H9 (cell line): ENCODE data around the gene CACHD1. TPM values are rescaled to one million over a fixed set of nuclear protein-coding genes. Genes with fewer than 3 reads are reported as not detected.

ENCODE experiments used
- DNase-seq: peaks from one replicate; pipeline ENCODE4 v3.0.0-alpha.2; 2017
- H2AFZ ChIP-seq: one replicate; pipeline ENCODE4 v1.6.1; 2013; ENCODE audit warnings: mild to moderate bottlenecking, low read length, control low read depth, moderate library complexity
- H2AK5ac ChIP-seq: 2 replicates; pipeline ENCODE4 v1.6.1; 2013; ENCODE audit warnings: low read length, control low read depth, mixed read lengths; ENCODE audit not compliant: insufficient read length
- H2BK120ac ChIP-seq: one replicate; pipeline ENCODE4 v1.6.1; 2013; ENCODE audit warnings: low read depth, mild to moderate bottlenecking, low read length, control low read depth, inconsistent platforms; ENCODE audit not compliant: poor library complexity, severe bottlenecking
- H2BK12ac ChIP-seq: 2 replicates; pipeline ENCODE4 v1.6.1; 2013; ENCODE audit warnings: low read length, control low read depth, mixed read lengths, low read depth; ENCODE audit not compliant: insufficient read length
- H2BK15ac ChIP-seq: 2 replicates; pipeline ENCODE4 v1.6.1; 2013; ENCODE audit warnings: low read depth, low read length, control low read depth
- H2BK20ac ChIP-seq: one replicate; pipeline ENCODE4 v1.6.1; 2013; ENCODE audit warnings: low read depth, mild to moderate bottlenecking, low read length, control low read depth, inconsistent platforms; ENCODE audit not compliant: poor library complexity, severe bottlenecking
- H2BK5ac ChIP-seq: 2 replicates; pipeline ENCODE4 v1.6.1; 2013; ENCODE audit warnings: low read length, control low read depth, mixed read lengths; ENCODE audit not compliant: insufficient read length
- H3K14ac ChIP-seq: 2 replicates; pipeline ENCODE4 v1.6.1; 2013; ENCODE audit warnings: low read length, control low read depth; ENCODE audit not compliant: insufficient read depth
- H3K18ac ChIP-seq: 2 replicates; pipeline ENCODE4 v1.6.1; 2013; ENCODE audit warnings: low read depth, mild to moderate bottlenecking, mixed read lengths, low read length, control low read depth; ENCODE audit not compliant: insufficient read length
- H3K23ac ChIP-seq: 2 replicates; pipeline ENCODE4 v1.6.1; 2013; ENCODE audit warnings: low read length, control low read depth, mixed read lengths, low read depth; ENCODE audit not compliant: insufficient read length
- H3K23me2 ChIP-seq: 2 replicates; pipeline ENCODE4 v1.6.1; 2013; ENCODE audit warnings: low read depth, mild to moderate bottlenecking, mixed read lengths, low read length, control low read depth; ENCODE audit not compliant: insufficient read length, poor library complexity, severe bottlenecking
- H3K27ac ChIP-seq: 2 replicates; pipeline ENCODE4 v1.5.1; 2013; ENCODE audit warnings: low read length, control low read depth, mixed read lengths, low read depth; ENCODE audit not compliant: insufficient read length
- H3K27me3 ChIP-seq: 2 replicates; pipeline ENCODE4 v1.6.1; 2013; ENCODE audit warnings: low read length, control low read depth, inconsistent platforms; ENCODE audit not compliant: insufficient read depth
- H3K4ac ChIP-seq: 2 replicates; pipeline ENCODE4 v1.6.1; 2013; ENCODE audit warnings: low read depth, mild to moderate bottlenecking, control low read depth, inconsistent platforms, low read length, moderate library complexity
- H3K4me1 ChIP-seq: 2 replicates; pipeline ENCODE4 v1.6.1; 2013; ENCODE audit warnings: low read length, control low read depth, inconsistent platforms; ENCODE audit not compliant: insufficient read depth
- H3K4me2 ChIP-seq: 2 replicates; pipeline ENCODE4 v1.6.1; 2013; ENCODE audit warnings: low read length, control low read depth, mixed read lengths; ENCODE audit not compliant: insufficient read length, insufficient read depth
- H3K56ac ChIP-seq: 2 replicates; pipeline ENCODE4 v1.6.1; 2013; ENCODE audit warnings: low read depth, mild to moderate bottlenecking, mixed read lengths, low read length, control low read depth; ENCODE audit not compliant: insufficient read length
- H3K79me1 ChIP-seq: 2 replicates; pipeline ENCODE4 v1.6.1; 2013; ENCODE audit warnings: low read depth, mild to moderate bottlenecking, moderate library complexity, low read length, control low read depth, inconsistent platforms; ENCODE audit not compliant: insufficient read depth, poor library complexity, severe bottlenecking
- H3K79me2 ChIP-seq: 2 replicates; pipeline ENCODE4 v1.6.1; 2013; ENCODE audit warnings: low read length, control low read depth, inconsistent platforms; ENCODE audit not compliant: insufficient read depth
- H3K9ac ChIP-seq: 2 replicates; pipeline ENCODE4 v1.6.1; 2013; ENCODE audit warnings: low read length, control low read depth, mixed read lengths; ENCODE audit not compliant: insufficient read length; ENCODE audit errors: extremely low read depth
- H3K9me3 ChIP-seq: one replicate; pipeline ENCODE4 v1.6.1; 2013; ENCODE audit warnings: low read depth, low read length, inconsistent platforms; ENCODE audit not compliant: control insufficient read depth
- H3T11ph ChIP-seq: one replicate; pipeline ENCODE4 v1.6.1; 2013; ENCODE audit warnings: mild to moderate bottlenecking, low read length, control low read depth, inconsistent platforms
- H4K20me1 ChIP-seq: one replicate; pipeline ENCODE4 v1.6.1; 2013; ENCODE audit not compliant: control insufficient read depth, insufficient read length, insufficient read depth
- H4K5ac ChIP-seq: 2 replicates; pipeline ENCODE4 v1.6.1; 2013; ENCODE audit warnings: low read depth, mild to moderate bottlenecking, mixed read lengths, low read length, control low read depth; ENCODE audit not compliant: insufficient read length
- H4K8ac ChIP-seq: replicated peaks from 2 replicates; pipeline ENCODE4 v1.6.1; 2013; ENCODE audit warnings: low read length, control low read depth, mixed read lengths, low read depth; ENCODE audit not compliant: insufficient read length
- H4K91ac ChIP-seq: 2 replicates; pipeline ENCODE4 v1.6.1; 2013; ENCODE audit warnings: low read depth, mild to moderate bottlenecking, moderate library complexity, mixed read lengths, low read length, control low read depth; ENCODE audit not compliant: insufficient read length
- H3K27ac Mint-ChIP-seq, 3 experiments: 2 replicates in 2 of 3; 3 replicates in 1 of 3; pipeline ENCODE4 v1.8.0; 2020 to 2021; ENCODE audit warnings: mixed read lengths in 3 of 3, mild to moderate bottlenecking in 1 of 3, moderate library complexity in 1 of 3
- H3K27me3 Mint-ChIP-seq: 2 replicates; pipeline ENCODE4 v1.8.0; 2021; ENCODE audit warnings: low read depth, mild to moderate bottlenecking, moderate library complexity, mixed read lengths
- H3K36me3 Mint-ChIP-seq, 3 experiments: 2 replicates in 2 of 3; 3 replicates in 1 of 3; pipeline ENCODE4 v1.8.0; 2020 to 2021; ENCODE audit warnings: low read depth in 3 of 3, mixed read lengths in 3 of 3; ENCODE audit not compliant: insufficient read depth in 1 of 3
- H3K4me1 Mint-ChIP-seq, 2 experiments: 2 replicates each; pipeline ENCODE4 v1.8.0; 2020; ENCODE audit warnings: mixed read lengths in 2 of 2
- H3K4me3 Mint-ChIP-seq, 2 experiments: 2 replicates in 1 of 2; 3 replicates in 1 of 2; pipeline ENCODE4 v1.8.0; 2020 to 2021; ENCODE audit warnings: mild to moderate bottlenecking in 2 of 2, mixed read lengths in 2 of 2, moderate library complexity in 1 of 2
- H3K9me3 Mint-ChIP-seq, 2 experiments: 2 replicates in 1 of 2; 3 replicates in 1 of 2; pipeline ENCODE4 v1.8.0; 2020; ENCODE audit warnings: mild to moderate bottlenecking in 2 of 2, mixed read lengths in 2 of 2, moderate library complexity in 1 of 2
- WGBS: extraction: QIAGEN DNeasy Blood & Tissue Kit; methylation state at CpG from one replicate; pipeline ENCODE4 v1.1.7; 2013; ENCODE audit warnings: missing lambda C conversion rate, low lambda C conversion rate, mixed read lengths; ENCODE audit not compliant: insufficient read length; ENCODE audit errors: extremely low coverage; 5-methylcytosine and 5-hydroxymethylcytosine counted together
- total RNA-seq: library from RNA; stranded (reverse); gene quantifications from 2 replicates; pipeline ENCODE4 v1.2.1, GENCODE V29; 2021
- TF ChIP-seq, protein P1 (sequence below): fragments of 200-600 bp; sonication (generic); conservative IDR thresholded peaks from 3 replicates; pipeline ENCODE4 v1.8.0; 2021; ENCODE audit warnings: antibody characterized with exemption, mild to moderate bottlenecking

The CACHD1 gene
- total RNA-seq, 1 experiment from 2014 or later = 94.2 TPM

GRCh38 chr1:64676386-64676785 lies 206.5 kb downstream of the CACHD1 start:
- Mint-ChIP-seq H3K9me3 (no peaks in the 10 kb centered on the region), H3K27ac (no peak overlapping the region; a peak in 1 of 7 replicates), H3K27me3 (no peaks in the 10 kb centered on the region), H3K4me3 (no peak overlapping the region), H3K36me3 (peaks cover 48 to 90% (median 89%) of the 10 kb centered on the region in 3 experiments; a peak in 6 of 7 replicates), H3K4me1 (no peaks in the 10 kb centered on the region)
- H3K18ac ChIP-seq = no peak overlapping the region
- no peaks in the 10 kb centered on the region for H3K4me1 ChIP-seq
- no peak overlapping the region for H3K14ac ChIP-seq
- no peaks in the 10 kb centered on the region for H3K27me3 ChIP-seq
- no peak overlapping the region for H4K5ac ChIP-seq
- no peaks in the 10 kb centered on the region for H3K79me2 ChIP-seq
- H2AFZ ChIP-seq = no peak overlapping the region
- H4K20me1 ChIP-seq = no peaks in the 10 kb centered on the region
- no peak overlapping the region for H4K8ac ChIP-seq
- H3K4ac ChIP-seq = no peak overlapping the region
- H3K23ac ChIP-seq = no peak overlapping the region
- TF ChIP-seq, protein P1, sequence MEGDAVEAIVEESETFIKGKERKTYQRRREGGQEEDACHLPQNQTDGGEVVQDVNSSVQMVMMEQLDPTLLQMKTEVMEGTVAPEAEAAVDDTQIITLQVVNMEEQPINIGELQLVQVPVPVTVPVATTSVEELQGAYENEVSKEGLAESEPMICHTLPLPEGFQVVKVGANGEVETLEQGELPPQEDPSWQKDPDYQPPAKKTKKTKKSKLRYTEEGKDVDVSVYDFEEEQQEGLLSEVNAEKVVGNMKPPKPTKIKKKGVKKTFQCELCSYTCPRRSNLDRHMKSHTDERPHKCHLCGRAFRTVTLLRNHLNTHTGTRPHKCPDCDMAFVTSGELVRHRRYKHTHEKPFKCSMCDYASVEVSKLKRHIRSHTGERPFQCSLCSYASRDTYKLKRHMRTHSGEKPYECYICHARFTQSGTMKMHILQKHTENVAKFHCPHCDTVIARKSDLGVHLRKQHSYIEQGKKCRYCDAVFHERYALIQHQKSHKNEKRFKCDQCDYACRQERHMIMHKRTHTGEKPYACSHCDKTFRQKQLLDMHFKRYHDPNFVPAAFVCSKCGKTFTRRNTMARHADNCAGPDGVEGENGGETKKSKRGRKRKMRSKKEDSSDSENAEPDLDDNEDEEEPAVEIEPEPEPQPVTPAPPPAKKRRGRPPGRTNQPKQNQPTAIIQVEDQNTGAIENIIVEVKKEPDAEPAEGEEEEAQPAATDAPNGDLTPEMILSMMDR = no peak
- no peak overlapping the region for H2BK20ac ChIP-seq
- no peak overlapping the region for H3K56ac ChIP-seq
- no peak overlapping the region for H2AK5ac ChIP-seq
- H4K91ac ChIP-seq = no peak overlapping the region
- H3K27ac ChIP-seq = no peak overlapping the region
- no CpG with 5 or more reads among the region's 4 CpGs for WGBS
- no peak overlapping the region for H3K9ac ChIP-seq
- no peaks in the 10 kb centered on the region for H3K79me1 ChIP-seq
- no peak overlapping the region for H2BK12ac ChIP-seq
- no peak for DNase-seq
- no peak overlapping the region for H2BK15ac ChIP-seq
- no peaks in the 10 kb centered on the region for H3K23me2 ChIP-seq
- no peak overlapping the region for H2BK5ac ChIP-seq
- no peak overlapping the region for H3T11ph ChIP-seq
- H2BK120ac ChIP-seq = no peak overlapping the region
- H3K4me2 ChIP-seq = no peak overlapping the region
- H3K9me3 ChIP-seq = no peaks in the 10 kb centered on the region
